HG03175 (cell line): ENCODE data around the gene CRIM1.

Experiments
- ATAC-seq: cut with Tn5 transposase; IDR thresholded peaks from one replicate; pipeline ENCODE4 v1.9.1; 2021; ENCODE audit warnings: mild to moderate bottlenecking, moderate library complexity; ENCODE audit not compliant: unreplicated experiment

Gene CRIM1

GRCh38 chr2:36544638-36545338 lies 189.2 kb downstream of the CRIM1 start:
- no peak for ATAC-seq

GRCh38 chr2:36545871-36546416 lies 190.4 kb downstream of the CRIM1 start:
- ATAC-seq, result no peak

- ATAC-seq, result no peak
Observed at GRCh38 chr2:36547906-36548305, 192.3 kb downstream of the CRIM1 start.

GRCh38 chr2:36549165-36549574 lies 193.6 kb downstream of the CRIM1 start:
- no peak for ATAC-seq

GRCh38 chr2:36550006-36550405 lies 194.4 kb downstream of the CRIM1 start:
- ATAC-seq, result no peak

GRCh38 chr2:36553683-36554082 lies 198.1 kb downstream of the CRIM1 start:
- ATAC-seq, result no peak

- ATAC-seq, result no peak
Observed at GRCh38 chr2:36554531-36554930, 199.0 kb downstream of the CRIM1 start.

- no peak for ATAC-seq
Observed at GRCh38 chr2:36555789-36556188, 200.2 kb downstream of the CRIM1 start.

GRCh38 chr2:36556842-36557241 lies 201.3 kb downstream of the CRIM1 start:
- ATAC-seq, result no peak

- ATAC-seq, result no peak
Observed at GRCh38 chr2:36559221-36559942, 203.8 kb downstream of the CRIM1 start.

- ATAC-seq, result no peak
Observed at GRCh38 chr2:36560726-36561125, 205.1 kb downstream of the CRIM1 start.

GRCh38 chr2:36561237-36561944 lies 205.8 kb downstream of the CRIM1 start:
- ATAC-seq, result no peak

- no peak for ATAC-seq
Observed at GRCh38 chr2:36562240-36562639, 206.7 kb downstream of the CRIM1 start.

- no peak for ATAC-seq
Observed at GRCh38 chr2:36562973-36563532, 207.5 kb downstream of the CRIM1 start.

- no peak for ATAC-seq
Observed at GRCh38 chr2:36564377-36564930, 208.9 kb downstream of the CRIM1 start.

- no peak for ATAC-seq
Observed at GRCh38 chr2:36565712-36566111, 210.1 kb downstream of the CRIM1 start.

- ATAC-seq, result no peak
Observed at GRCh38 chr2:36566887-36567286, 211.3 kb downstream of the CRIM1 start.

- no peak for ATAC-seq
Observed at GRCh38 chr2:36567711-36568408, 212.3 kb downstream of the CRIM1 start.

GRCh38 chr2:36568516-36569246 lies 213.1 kb downstream of the CRIM1 start:
- no peak for ATAC-seq
